ENCODE results near the gene HM13. TPM values are rescaled to one million over a fixed set of nuclear protein-coding genes. Genes with fewer than 3 reads are reported as not detected.

The HM13 gene
- total and polyA plus RNA-seq, 2 of the 13 experiments (the other 11 are each of a cell fraction or from before 2014, with no cell fraction given), result 118 to 243 TPM

- no peak for TF ChIP-seq ZNF687 (CRISPR knock-in tag; IDR thresholded peaks at IDR 0.05)
- 0 out of 2 replicates have a peak, but pooled peaks have one; percentile 63 for TF ChIP-seq SATB2 (CRISPR knock-in tag; IDR thresholded peaks at IDR 0.05)
- 0 out of 2 replicates have a peak, but pooled peaks have one; percentile 75 for TF ChIP-seq NCOA5 (CRISPR knock-in tag; IDR thresholded peaks at IDR 0.05)
- no peak for TF ChIP-seq XRCC5 (optimal IDR thresholded peaks at IDR 0.05; ENCODE audit: low read length)
- TF ChIP-seq MYC (CRISPR knock-in tag; IDR thresholded peaks at IDR 0.05; ENCODE audit: borderline replicate concordance), result no peak
- TF ChIP-seq SPEN (CRISPR knock-in tag; IDR thresholded peaks at IDR 0.05; ENCODE audit: low read depth), result no peak
- TF ChIP-seq ARID3A (IDR thresholded peaks at IDR 0.05; ENCODE audit: low read depth, low read length), result peak; percentile 22
- TF ChIP-seq HBP1 (CRISPR knock-in tag; IDR thresholded peaks at IDR 0.05; ENCODE audit: low read depth), result peak; percentile 57; the same call in 1 of the 2 replicates
- peak; percentile 25; the same call in 1 of the 2 replicates for TF ChIP-seq SNAPC5 (CRISPR knock-in tag; IDR thresholded peaks at IDR 0.05; ENCODE audit: borderline replicate concordance)
- TF ChIP-seq ZMAT3 (CRISPR knock-in tag; conservative IDR thresholded peaks at IDR 0.05), result 0 out of 2 replicates have a peak, but pooled peaks have one; percentile 10
- no peak for TF ChIP-seq ZNF160 (CRISPR knock-in tag; IDR thresholded peaks at IDR 0.05)
- peak; percentile 43; the same call in 1 of the 2 replicates for TF ChIP-seq ZNF362 (CRISPR knock-in tag; IDR thresholded peaks at IDR 0.05; ENCODE audit: borderline replicate concordance)
- peak; percentile 51; the same call in 1 of the 2 replicates for TF ChIP-seq SIN3B (IDR thresholded peaks at IDR 0.05; ENCODE audit: low read length)
- TF ChIP-seq NCOA2 (CRISPR knock-in tag; IDR thresholded peaks at IDR 0.05), result 0 out of 2 replicates have a peak, but pooled peaks have one; percentile 5
- peak; percentile 2; the same call in 1 of the 2 replicates for TF ChIP-seq TERF1 (CRISPR knock-in tag; IDR thresholded peaks at IDR 0.05)
Observed at GRCh38 chr20:31607640-31608250, 93.5 kb downstream of the HM13 start (continued).

Measured in HepG2 (cell line).